HG03558 (cell line): ENCODE results near the gene DAB2IP.
"Not testable (repeated sequence)": the region's sequence is repeated elsewhere in the genome, so short reads cannot be mapped to it uniquely, and the experiment has no call there.

Experiments used
- ATAC-seq: cut with Tn5 transposase; IDR thresholded peaks from one replicate; pipeline ENCODE4 v1.9.1; 2021; ENCODE audit warnings: moderate number of reproducible peaks; ENCODE audit not compliant: unreplicated experiment; ENCODE audit errors: extremely low read depth

The DAB2IP gene

DNA sequence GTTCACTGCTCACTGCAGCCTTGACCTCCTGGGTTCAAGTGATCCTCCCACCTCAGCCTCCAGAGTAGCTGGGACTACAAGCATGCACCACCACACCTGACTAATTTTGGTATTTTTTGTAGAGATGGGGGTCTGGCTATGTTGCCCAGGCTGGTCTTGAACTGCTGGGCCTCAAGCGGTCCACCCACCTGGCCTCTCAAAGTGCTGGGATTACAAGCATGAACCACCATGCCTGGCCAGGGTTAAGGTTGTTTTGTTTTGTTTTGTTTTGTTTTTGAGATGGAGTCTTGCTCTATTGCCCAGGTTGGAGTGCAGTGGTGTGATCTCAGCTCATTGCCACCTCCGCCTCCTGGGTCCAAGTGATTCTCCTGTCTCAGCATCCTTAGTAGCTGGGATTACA is 28.0 kb upstream of the DAB2IP start:
- not testable (repeated sequence) for ATAC-seq

DNA sequence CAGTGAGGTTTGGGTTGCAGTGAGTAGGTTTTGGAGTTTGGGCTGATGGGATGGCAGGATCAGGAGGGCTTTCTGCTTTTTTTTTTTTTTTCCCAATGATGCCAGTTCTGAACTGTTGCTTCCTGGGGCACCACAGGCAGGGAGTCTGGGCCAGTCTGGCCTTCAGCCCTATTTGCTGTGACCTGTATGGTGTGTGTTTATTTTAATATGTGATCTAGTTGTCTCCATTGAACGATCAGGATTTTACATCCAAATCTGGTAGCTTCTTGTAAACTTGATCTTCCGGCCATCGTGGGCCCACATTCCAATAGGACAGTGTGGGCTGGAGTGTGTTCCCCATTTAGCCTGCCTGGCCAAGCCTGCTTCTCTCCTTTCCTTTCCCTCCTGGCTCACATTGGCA is 25.8 kb upstream of the DAB2IP start:
- ATAC-seq: no peak

DNA sequence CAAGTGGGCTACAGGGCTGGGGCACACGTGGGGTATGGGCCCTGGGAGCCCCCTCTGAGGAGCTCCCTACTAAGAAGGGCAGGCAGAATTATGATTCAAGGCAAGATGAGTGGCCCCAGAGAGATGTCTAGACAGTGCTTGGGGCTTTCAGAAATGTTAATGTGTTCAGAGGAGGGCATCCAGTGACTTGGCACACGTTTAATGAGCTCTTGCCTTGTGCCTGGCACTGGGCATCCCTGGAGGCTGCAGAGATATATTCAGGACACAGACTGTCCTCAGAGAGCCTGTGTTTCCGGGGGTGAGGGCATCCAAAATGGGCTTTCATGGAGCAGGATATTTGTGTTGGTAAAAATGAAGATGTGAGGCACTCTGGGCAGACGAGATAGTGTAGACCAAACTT is 25.4 kb upstream of the DAB2IP start:
- no peak for ATAC-seq

DNA sequence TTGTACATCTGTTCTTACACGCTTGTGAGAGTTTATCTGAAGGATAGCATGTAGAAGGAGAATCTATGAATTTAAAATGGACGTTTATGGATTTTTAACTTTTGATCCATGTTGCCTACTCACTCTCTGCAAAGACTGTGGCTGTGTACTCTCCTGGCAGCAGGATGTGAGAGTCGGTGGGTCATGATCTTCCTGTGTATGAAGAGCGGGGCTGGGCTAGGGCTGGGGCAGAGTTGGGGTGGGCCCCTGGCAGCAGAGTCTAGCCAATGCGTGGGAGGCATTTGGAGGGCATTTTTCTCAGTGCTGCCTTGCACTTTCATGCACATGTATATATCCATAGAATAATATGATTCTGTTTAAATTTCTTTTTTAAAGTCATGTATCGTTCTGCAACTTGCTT is 24.0 kb upstream of the DAB2IP start:
- ATAC-seq: no peak

DNA sequence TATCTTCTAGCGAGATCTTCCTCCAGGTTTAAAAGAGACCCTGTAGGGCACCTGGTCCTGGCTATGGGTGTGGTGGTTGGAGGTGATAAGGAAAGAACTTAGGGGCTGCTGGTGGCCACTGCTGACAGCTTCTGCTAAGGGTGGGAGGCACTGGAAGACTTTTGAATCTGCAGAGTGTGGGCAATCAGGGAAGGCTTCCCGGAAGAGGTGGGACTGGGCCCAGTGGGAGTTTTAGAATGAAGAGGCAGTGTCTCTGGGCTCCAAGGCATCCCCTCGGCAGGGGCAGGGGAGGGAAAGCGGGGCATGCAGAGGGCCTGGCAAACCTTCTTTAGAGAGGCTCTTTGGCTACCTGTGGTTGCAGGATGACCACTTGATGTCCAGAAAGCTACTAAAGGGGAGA is 23.0 kb upstream of the DAB2IP start:
- no peak for ATAC-seq

DNA sequence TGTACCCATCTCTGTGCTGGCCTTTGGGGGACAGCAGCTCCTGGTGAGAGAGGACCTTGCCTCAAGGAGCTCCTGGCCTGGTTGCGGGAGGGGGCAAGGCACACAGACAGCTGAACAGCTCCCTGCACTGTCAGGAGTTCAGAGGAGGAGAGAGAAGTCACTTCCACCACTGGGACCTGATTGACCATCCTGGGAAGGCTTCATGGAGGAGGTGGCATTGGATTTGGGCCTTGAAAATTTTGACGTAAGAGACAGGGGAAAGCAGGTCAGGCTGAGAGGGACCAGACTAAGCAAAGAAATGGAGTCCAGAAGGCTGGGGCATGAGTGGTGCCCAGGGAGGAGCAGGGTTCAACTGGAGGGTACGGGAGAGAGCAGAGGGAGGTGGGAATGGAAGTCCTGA is 20.3 kb upstream of the DAB2IP start:
- ATAC-seq: no peak

DNA sequence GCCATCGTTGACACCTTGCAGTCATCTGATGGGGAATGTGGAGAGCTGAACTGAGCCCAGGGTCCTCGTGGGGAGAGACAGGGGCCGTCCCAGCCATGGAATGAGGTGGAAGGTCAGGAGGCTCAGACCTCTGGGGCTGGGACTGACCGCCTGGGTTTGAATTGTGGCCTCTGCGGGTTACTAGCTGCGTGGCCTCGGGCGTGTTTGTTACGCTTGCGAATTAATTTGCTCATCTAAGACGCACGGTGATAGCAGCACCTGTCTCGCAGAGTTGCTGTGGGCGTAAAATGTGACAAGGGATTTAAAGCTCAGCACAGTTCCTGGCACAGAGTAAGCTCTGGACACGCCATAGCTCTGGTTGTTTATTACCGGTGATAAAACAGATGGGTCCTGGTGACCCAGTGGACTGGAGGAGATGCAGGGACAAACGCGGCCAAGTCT is 19.4 kb upstream of the DAB2IP start:
- no peak for ATAC-seq

DNA sequence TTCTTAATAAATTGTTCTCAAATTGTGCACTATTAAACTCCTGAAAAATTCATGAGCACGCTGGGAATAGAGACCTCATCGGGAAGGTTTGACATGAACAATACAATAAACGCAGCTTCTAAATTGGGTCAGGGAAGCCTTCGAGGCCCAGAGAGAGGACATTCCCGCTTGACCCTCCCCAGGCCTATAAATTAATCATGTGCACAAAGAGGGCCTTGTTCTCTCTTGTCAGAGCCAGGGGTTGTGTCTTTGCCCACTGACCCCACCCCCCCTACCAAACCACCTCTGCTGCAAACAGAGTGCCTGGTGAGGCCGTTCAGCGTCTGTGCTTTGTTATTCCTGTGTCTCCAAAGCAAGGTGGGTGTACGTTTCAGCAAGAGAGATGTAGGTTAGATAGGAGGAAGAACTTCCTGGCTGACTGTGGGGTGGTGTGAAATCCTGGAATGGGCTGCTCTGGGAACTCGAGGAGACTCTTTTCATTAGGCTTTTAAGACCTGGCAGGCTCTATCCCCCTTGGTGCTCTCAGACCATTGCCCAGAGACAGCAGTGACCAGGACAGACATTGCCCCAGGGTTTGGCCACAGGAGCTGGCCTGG is 18.2 kb upstream of the DAB2IP start:
- no peak for ATAC-seq

DNA sequence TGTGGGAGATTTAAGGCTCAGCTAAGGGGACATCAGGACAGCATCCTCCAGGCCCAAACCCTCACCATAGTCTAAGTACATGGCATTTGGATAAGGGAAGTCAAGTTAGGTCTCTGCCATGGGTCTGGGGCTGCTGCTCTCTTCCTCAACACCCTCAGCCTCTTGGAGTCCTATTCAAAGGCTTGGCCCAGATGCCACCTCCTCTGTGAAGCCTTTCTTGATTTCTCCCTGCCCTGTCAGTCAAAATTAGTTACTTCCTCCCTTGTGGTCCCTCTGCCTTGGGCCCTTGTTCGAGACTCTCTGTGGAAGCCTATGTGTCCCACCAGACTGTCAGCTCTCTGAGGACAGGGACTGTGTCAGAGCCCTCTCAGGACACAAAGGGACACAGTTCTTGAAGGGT is 17.7 kb upstream of the DAB2IP start:
- ATAC-seq: no peak

DNA sequence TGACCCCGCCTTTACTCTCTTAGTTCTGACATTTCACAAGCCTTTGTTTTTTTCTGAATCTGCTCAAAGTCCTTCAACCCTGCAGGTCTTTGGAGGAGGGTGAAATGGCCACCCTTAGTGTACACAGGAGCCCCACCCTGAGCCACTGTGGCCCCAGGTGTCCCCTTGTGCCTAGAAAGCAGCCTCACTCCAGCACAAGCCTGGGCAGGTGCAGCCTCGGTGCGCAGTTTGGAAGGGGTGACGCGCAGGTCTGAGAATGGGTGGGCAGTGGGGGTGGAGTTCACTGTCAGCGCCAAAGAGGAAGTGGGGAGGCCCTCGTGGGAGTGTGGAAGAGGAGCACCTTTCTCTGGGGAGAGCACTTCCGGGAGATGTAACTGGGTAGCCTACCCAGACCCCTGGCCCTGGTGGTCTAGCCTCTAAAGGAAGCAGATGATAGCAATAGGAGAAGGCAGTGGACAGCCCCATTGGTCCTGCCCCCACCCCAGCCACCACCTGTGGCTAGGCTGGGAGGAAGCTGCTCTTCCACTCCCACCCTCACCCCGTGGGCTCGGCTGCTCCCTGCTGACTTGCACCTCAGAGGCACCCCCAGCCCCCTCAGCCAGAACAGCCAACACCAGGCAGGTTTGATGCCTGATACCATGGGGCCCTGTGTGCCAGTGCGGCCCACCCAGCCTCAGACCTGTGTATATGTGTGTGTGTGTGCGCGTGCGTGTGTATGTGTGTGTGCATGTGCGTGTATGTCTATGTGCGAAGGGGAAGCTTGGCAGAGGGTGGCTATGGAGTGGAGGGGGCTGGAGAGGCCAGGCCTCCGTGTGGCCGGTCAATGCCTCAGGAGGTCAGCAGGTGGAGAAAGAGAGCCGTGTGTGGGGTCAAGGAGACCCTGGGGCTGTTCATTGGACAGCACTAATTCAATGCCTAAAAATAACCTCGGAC is 16.8 kb upstream of the DAB2IP start:
- ATAC-seq: no peak

DNA sequence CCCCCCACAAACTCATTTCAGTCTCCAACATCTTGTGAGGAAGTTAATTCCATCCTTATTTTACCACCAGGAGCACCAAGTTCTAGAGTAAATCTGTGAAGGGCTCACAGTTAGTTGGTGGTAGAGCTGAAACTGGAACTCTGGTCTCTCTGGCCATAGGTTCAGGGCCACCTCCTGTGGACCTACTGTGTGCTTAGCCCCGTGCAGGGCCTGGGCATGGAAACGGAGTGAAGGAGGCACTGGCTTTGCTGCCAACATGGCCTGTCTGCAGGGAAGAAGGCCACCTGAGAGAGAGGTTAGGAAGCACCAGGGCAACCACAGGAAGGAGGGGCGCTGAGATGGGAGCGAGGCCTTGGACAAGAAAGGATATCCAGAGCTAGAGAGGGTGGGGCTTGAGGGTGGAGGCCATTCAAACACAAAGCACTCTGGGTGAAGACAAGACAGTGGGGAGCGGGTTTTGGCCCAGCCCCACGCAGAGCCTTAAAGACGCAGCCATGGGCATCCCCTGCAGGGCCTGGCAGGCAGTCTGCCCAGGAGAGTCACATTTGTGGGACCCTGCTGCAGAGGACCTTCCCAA is 16.0 kb upstream of the DAB2IP start:
- no peak for ATAC-seq

DNA sequence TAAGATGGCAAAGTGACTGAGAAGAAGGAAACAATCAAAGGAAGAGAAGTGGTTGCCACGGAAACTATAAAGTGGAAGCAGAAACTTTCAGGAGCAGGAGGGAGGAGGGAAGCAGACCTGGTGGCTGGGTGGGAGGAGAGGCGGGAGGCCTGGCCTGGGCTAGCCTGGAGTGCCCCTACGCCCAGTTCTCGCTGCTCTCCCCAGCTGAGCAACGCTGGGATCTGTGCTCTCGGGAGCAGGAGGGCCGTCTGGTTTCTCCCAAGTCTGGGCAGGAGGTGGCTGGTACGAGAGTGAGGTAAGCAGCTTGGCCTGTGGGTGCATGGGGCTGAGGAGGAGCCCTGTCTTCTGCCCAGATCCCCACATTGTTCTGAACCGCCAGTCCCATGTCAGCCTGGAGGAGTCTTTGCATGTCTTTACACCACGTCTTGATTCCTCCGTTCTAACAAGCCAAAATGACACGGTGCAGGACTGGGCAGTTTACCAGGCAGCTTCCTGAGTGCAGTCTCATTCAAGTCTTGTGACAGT is 15.0 kb upstream of the DAB2IP start:
- no peak for ATAC-seq

DNA sequence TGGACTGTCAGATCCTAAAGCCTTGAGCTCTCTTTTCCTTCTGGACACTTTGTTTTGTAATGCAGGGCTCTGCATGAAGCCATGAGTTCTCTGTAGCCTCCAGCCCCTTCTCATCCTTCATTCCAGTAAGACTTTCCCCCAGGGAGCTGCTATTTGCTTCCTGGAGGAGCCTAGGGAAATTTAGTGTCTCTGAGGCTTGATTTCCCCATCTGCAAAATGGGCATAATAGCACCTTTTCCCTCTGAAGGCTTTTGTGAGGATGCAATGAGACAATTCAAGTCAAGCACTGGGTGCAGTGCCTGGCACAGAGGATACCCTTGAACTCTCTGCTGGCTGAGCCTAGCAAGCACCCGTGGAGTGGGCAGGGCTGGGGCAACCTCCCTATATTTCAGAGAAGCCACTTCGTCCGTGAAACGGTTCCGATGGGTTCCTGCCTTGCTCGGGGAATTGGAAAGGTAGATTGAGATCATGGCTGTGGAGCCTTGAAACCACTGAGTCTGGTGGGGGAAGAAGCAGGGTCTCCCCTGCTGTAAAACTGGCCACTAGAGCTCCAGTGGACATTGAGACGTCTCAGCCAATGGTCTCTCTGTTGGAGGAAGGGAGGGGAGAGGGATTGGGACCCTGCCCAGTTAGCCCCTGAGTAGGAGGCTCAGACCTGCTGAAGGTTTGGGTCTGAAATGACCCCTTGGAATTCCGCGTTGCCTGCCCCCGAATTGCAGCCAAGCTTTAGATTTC is 14.3 kb upstream of the DAB2IP start:
- no peak for ATAC-seq

DNA sequence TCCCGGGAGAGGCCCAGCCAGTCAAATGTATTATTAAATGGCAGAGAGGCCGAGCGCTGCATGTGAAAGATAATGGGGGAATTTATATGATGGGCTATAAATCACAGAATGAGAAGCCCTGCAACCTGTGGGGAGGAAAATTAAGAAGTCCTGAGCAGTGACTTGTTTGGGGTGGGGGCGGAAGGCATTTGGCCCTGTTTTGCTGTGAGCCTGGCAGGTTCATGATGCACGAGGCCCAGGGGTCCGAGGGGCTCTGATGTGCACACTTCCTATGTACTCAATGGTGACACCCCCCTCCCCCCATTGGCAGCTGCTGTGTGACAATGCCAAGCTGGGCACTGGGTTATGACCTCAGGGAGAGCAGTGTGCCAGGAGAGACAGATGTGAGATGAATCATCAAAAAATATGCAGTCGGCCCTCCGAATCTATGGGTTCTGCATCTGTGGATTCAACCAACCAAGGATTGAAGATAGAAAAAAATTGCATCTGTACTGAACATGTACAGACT is 13.7 kb upstream of the DAB2IP start:
- ATAC-seq: no peak

DNA sequence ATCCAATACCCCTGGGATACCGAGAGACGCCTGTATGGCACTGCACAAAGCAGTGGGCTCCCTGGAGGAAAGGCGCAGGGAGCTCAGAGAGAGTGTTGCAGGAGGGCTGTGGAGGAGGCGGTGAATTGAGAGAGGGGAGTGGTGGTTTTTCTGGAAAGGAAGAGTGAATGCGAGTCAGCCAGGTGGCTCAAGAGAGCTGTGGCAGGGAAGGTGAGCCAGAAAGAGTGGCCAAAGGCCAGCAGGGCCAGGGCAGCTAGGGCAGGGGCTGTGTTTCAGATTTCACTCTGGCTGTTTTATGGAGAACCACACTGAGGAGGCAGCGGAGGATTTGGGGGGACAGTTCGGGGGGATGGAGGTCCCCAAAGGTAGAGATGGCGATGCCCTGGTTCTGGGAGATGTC is 13.0 kb upstream of the DAB2IP start:
- ATAC-seq: no peak

DNA sequence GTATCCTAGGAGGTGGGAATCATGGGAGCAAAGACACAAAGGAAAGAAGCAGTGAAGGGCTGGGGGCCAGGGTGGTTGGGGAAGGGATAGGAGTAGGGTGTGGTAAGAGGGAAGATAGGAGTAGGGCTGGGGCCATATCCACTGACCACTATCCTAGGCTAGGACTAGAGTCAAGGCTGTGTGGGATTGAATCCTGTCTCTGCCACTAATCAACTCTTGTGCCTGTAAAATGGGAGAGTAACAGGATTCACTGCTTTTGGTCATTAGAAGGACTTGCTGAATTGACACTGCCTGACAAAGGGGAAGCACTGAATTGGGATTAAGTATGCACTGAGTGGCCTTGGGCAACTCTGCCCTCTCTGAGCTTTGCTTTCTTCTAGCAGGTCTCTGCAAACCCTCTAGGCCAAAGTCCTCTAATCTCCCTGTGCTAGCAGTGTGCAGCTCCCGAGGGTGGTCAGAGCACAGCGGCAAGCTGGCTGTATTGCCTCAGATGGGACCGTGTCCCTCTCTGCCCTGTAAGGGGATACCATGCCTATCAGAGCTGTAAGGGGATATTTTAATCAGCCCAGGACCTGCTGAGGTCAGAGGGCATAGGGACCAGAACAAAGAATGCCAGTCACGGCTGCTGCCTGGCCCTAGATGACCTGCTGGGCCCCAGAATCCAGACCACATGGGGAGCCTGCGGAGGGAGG is 12.4 kb upstream of the DAB2IP start:
- no peak for ATAC-seq

DNA sequence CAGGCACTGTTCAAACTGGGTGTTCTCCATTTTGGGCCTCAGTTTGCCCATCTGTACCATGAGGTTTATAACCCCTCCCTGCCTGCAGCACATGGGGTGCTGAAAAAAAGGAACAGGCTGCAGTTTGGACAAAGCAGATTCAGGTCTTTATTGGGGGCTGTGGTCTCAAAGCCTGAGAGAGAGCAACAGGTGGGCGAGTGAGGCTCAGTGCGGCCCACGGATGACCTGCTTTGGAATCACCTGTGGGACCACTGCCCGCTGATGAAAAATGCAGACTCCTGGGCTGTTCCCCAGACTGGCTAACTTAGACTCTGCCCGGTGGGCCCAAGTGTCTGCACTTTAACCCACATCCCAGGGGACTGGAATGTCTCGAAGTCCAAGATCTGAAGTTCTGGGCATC is 11.8 kb upstream of the DAB2IP start:
- ATAC-seq: no peak

DNA sequence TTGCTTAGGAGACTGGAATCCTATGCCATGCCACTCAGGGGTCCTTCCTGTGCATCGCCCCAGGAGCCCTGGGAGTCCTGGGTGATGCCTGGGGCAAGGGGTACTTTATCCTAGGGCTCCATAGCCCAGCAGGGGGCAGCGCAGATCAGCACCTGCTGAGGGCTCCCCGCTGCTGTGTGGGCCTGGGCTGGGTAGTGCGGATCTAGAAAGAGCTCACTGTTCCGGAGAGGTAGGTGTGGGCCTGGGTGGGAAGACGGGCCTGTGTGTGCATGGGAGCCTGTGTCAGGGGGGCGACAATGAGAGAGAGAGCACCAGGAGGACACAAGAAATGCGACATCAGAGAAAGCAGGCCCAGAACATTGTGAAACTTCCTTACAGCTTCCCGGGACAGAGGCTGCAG is 11.4 kb upstream of the DAB2IP start:
- no peak for ATAC-seq

DNA sequence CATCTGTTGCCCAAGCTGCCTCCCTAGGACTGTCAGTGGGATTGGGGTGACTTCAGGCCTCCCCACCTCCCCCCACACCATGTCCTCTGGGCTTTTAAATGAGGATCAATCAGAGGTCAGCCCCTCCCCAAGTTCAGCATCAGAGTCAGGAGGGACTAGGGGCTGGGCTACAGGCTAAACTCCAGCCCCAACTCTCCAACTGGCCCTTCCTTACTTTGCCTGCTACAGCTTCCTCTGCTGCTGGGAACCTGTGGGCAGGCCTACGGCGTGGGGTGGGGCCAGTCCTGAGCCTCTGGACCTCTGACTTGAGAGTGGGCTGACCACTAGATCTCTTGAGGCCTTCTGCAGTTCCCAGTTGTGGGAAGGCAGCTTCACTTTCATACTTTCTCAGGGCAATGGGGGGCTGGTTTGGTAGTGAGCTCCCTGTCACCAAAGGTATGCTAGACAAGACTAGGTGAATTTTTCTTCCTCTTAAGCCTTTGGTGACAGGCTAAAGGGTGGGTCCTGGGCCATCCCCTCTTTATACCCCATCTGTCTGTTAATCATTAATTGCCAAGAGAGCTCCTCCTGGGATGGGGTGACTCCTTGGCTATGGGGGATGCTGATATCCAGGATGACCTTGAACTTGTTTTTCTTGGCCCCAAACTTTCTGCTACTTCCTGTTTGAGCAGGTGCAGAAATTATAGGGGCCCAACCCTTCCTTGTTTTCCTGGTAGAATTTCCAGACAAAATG is 10.8 kb upstream of the DAB2IP start:
- ATAC-seq: no peak
